PC-3 (cell line): Measurements from ENCODE around the gene MAMDC4. TPM values are rescaled to one million over a fixed set of nuclear protein-coding genes. Genes with fewer than 3 reads are reported as not detected.

ENCODE experiments used
- ATAC-seq: fragments of 200-7000 bp; cut with Tn5 transposase; 2 replicates; pipeline ENCODE4 v1.9.1; 2020; ENCODE audit warnings: mild to moderate bottlenecking, moderate library complexity
- BruUV-seq: library from RNA; stranded (reverse); fragments of 400-500 nt; replicated peaks from 2 replicates; lab custom pipeline; 2021; lab: Mats Ljungman, UMichigan
- CTCF ChIA-PET: fragments of 300-600 bp; sonication (Branson Sonifier 250); formaldehyde crosslinking; loops from one replicate; lab custom pipeline; 2022; ENCODE audit warnings: antibody characterized with exemption; lab: Charles Lee
- POLR2A ChIA-PET: fragments of 300-600 bp; sonication (Branson Sonifier 250); formaldehyde crosslinking; loops from one replicate; lab custom pipeline; 2022; ENCODE audit warnings: antibody characterized with exemption; ENCODE audit not compliant: unreplicated experiment; lab: Charles Lee
- DNase-seq: peaks from one replicate; pipeline ENCODE4 v3.0.0-alpha.2; 2015
- H2AFZ ChIP-seq: fragments of 300-600 bp; sonication (generic); 2 replicates; pipeline ENCODE4 v1.6.0; 2016; ENCODE audit warnings: antibody characterized with exemption, low read length
- H3F3A ChIP-seq: fragments of 300-600 bp; sonication (generic); one replicate; pipeline ENCODE4 v1.6.0; 2017; ENCODE audit warnings: antibody characterized with exemption, low read length, control low read depth, mild to moderate bottlenecking; ENCODE audit not compliant: unreplicated experiment
- H3K27ac ChIP-seq: fragments of 300-600 bp; sonication (generic); 2 replicates; pipeline ENCODE4 v1.5.1; 2016; ENCODE audit warnings: mild to moderate bottlenecking, low read length
- H3K27me3 ChIP-seq: fragments of 300-600 bp; sonication (generic); 2 replicates; pipeline ENCODE4 v1.6.1; 2016; ENCODE audit warnings: low read length, mixed read lengths
- H3K36me3 ChIP-seq: fragments of 300-600 bp; sonication (generic); 2 replicates; pipeline ENCODE4 v1.6.1; 2016; ENCODE audit warnings: low read depth, mixed run types, low read length, mixed read lengths
- H3K4me1 ChIP-seq: fragments of 300-600 bp; sonication (generic); 2 replicates; pipeline ENCODE4 v1.5.1; 2016; ENCODE audit warnings: low read length; ENCODE audit not compliant: insufficient read depth
- H3K4me2 ChIP-seq: fragments of 300-600 bp; sonication (generic); 2 replicates; pipeline ENCODE4 v1.6.0; 2016; ENCODE audit warnings: low read length
- H3K4me3 ChIP-seq: fragments of 300-600 bp; sonication (generic); 2 replicates; pipeline ENCODE4 v1.5.1; 2016; ENCODE audit warnings: mild to moderate bottlenecking, low read length, mixed read lengths
- H3K79me2 ChIP-seq: fragments of 300-600 bp; sonication (generic); 2 replicates; pipeline ENCODE4 v1.6.1; 2017; ENCODE audit warnings: low read length, mixed read lengths
- H3K9ac ChIP-seq: fragments of 300-600 bp; sonication (generic); 2 replicates; pipeline ENCODE4 v1.6.0; 2016; ENCODE audit warnings: mild to moderate bottlenecking, low read length
- H3K9me2 ChIP-seq: fragments of 300-600 bp; sonication (generic); replicated peaks from 2 replicates; pipeline ENCODE4 v1.6.1; 2016; ENCODE audit warnings: mixed run types, low read length, mixed read lengths
- H3K9me3 ChIP-seq: fragments of 300-600 bp; sonication (generic); 2 replicates; pipeline ENCODE4 v1.6.1; 2016; ENCODE audit warnings: low read length, mixed read lengths
- H4K20me1 ChIP-seq: fragments of 300-600 bp; sonication (generic); 2 replicates; pipeline ENCODE4 v1.6.1; 2016; ENCODE audit warnings: low read length, mixed read lengths
- EZH2 ChIP-seq: fragments of 300-600 bp; sonication (generic); IDR thresholded peaks from one replicate; pipeline ENCODE4 v1.6.1; 2017; ENCODE audit warnings: antibody characterized with exemption, mild to moderate bottlenecking, low read length; ENCODE audit not compliant: unreplicated experiment
- EZH2phosphoT487 ChIP-seq: fragments of 300-600 bp; sonication (generic); IDR thresholded peaks from 2 replicates; pipeline ENCODE4 v1.6.1; 2018; ENCODE audit warnings: mild to moderate bottlenecking, antibody characterized with exemption, low read length, borderline replicate concordance
- intact Hi-C: fragments of 100-400 bp; cut with micrococcal nuclease; formaldehyde crosslinking; loops from 2 replicates; pipeline ENCODE4 v1.9.0; 2023
- total RNA-seq: library from RNA; depleted of rRNA; stranded (reverse); fragments of >200 nt; gene quantifications from 2 replicates; pipeline ENCODE4 v1.2.3, GENCODE V29; 2014
- TF ChIP-seq, protein P1 (sequence below): fragments of 300-600 bp; sonication (generic); conservative IDR thresholded peaks from 2 replicates; pipeline ENCODE4 v1.5.1; 2017; ENCODE audit warnings: antibody characterized with exemption, low read depth, mild to moderate bottlenecking, low read length

MAMDC4 gene
- total RNA-seq, 1 experiment from 2014 or later, result 3.0 TPM

DNA sequence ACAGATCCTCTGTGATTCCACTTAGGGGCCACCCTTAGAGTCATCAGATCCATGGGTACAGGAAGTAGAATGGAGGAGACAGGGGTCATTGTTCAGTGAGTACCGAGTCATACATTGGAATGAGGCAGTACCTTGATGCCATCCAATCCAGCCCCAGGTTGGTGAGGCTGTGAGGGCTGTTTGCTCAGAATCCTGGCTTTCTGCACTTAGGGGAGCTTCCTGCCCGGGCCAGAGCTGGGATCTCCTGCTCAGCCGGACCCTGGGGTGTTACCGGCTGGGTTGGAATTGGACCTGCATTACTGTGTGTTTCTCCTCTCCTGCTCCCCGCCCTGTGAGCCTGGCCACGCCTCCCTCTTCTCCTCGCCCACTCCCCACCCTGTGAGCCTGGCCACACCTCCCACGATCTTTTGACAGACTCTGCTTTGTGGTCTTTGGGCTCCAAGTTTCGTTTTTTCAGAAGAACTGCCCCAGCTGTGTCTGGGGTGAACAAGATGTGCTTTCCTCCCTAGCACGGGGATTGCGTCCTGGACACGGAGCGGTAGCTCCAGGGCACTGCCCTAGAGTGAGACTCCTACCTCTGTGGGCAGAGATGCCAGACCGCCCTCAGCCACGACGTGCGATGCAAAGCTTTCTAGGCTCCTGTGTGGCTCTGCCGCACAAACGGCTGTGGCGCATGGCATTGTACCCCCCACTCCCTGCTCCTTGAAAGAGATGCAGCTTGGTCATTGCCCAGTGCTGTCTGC lies 49.5 kb downstream of the MAMDC4 start:
- ChIA-PET CTCF (interaction anchor here (0.6 to 1.2 kb wide), 4 partner anchors 59 to 812 kb away, joined by 3 to 6 read pairs (median 4); partner anchors contain the start of gene AJM1), POLR2A (interaction anchor here (0.6 to 1.3 kb wide), 3 partner anchors 16 to 145 kb away, joined by 3 to 4 read pairs (median 4); partner anchors contain the start of gene TRAF2)
- DNase-seq (peak; percentile 78), ATAC-seq (peak; percentile 73)
- H4K20me1 ChIP-seq, result no peaks in the 10 kb centered on the region
- H3K4me1 ChIP-seq, result peaks cover 31% of the 10 kb centered on the region
- TSS peak; percentile 56 for BruUV-seq
- H3F3A ChIP-seq, result peaks cover 4% of the 10 kb centered on the region
- intact Hi-C loops, result loop anchor here (2.0 to 5.0 kb wide), 2 partner anchors 15 to 126 kb away; partner anchors contain the start of genes ABCA2 and TRAF2
- H2AFZ ChIP-seq, result peak overlapping the region; percentile 50; the same call in 1 of the 2 replicates
- peak overlapping the region; percentile 99 for H3K27ac ChIP-seq
- H3K4me2 ChIP-seq, result peak overlapping the region; percentile 56
- H3K79me2 ChIP-seq, result peaks cover 6% of the 10 kb centered on the region; the same call in 1 of the 2 replicates
- H3K9me3 ChIP-seq, result no peaks in the 10 kb centered on the region
- H3K4me3 ChIP-seq, result peak overlapping the region; percentile 7; the same call in 1 of the 2 replicates
- H3K27me3 ChIP-seq, result no peaks in the 10 kb centered on the region
- peaks cover 5% of the 10 kb centered on the region; the same call in 1 of the 2 replicates for H3K36me3 ChIP-seq
- peak overlapping the region; percentile 88 for H3K9ac ChIP-seq
- TF ChIP-seq, protein P1, sequence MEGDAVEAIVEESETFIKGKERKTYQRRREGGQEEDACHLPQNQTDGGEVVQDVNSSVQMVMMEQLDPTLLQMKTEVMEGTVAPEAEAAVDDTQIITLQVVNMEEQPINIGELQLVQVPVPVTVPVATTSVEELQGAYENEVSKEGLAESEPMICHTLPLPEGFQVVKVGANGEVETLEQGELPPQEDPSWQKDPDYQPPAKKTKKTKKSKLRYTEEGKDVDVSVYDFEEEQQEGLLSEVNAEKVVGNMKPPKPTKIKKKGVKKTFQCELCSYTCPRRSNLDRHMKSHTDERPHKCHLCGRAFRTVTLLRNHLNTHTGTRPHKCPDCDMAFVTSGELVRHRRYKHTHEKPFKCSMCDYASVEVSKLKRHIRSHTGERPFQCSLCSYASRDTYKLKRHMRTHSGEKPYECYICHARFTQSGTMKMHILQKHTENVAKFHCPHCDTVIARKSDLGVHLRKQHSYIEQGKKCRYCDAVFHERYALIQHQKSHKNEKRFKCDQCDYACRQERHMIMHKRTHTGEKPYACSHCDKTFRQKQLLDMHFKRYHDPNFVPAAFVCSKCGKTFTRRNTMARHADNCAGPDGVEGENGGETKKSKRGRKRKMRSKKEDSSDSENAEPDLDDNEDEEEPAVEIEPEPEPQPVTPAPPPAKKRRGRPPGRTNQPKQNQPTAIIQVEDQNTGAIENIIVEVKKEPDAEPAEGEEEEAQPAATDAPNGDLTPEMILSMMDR, result no peak
- TF ChIP-seq EZH2phosphoT487 (no peak), EZH2 (no peak)
- no peaks in the 10 kb centered on the region for H3K9me2 ChIP-seq

DNA sequence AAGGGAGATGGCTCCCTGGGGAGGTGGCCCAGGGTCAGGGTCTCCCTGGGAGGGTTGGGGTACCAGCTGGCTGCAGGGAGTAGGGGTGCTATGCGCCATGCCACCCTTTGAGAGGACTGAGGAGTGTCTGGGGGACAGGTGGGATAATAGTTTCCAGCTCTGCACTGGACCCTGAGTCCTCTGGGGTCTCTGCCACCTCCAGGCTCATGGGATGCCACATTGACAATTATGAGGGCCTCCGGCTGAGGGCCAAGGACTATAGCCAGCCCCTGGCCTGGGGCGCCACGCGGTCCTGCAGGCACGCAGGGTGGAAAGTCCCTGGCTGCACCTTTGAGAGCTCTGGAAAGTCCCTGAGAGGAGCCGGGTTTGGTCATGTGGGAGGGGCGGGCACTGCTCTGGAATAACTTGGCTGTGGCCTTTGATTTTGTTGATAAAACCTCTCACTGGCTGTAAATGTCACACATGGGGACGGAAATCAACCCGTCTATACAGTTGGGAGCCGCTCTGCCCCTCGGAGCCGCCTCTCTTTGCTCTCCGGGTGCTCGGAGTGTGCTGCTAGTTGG lies 50.2 kb downstream of the MAMDC4 start:
- ChIA-PET CTCF (interaction anchor here (0.6 to 1.2 kb wide), 2 partner anchors 60 to 812 kb away, joined by 3 to 6 read pairs; partner anchors contain the start of gene AJM1), POLR2A (interaction anchor here (1.3 kb wide), 1 partner anchor 16 kb away, joined by 4 read pairs; the partner anchor contains the start of gene TRAF2)
- DNase-seq (peak; percentile 67), ATAC-seq (peak; percentile 65)
- intact Hi-C loops, result loop anchor here (5.0 kb wide), 1 partner anchor 125 kb away; the partner anchor contains the start of gene ABCA2
- H2AFZ ChIP-seq, result no peak overlapping the region
- peaks cover 4% of the 10 kb centered on the region for H3F3A ChIP-seq
- no TSS peak for BruUV-seq
- H3K9me3 ChIP-seq, result no peaks in the 10 kb centered on the region
- H3K27ac ChIP-seq, result peak overlapping the region; percentile 99
- 0 out of 2 replicates have a peak, but pooled peaks cover 6% of the 10 kb centered on the region for H3K79me2 ChIP-seq
- no peaks in the 10 kb centered on the region for H3K9me2 ChIP-seq
- H3K9ac ChIP-seq, result peak overlapping the region; percentile 88
- H3K4me1 ChIP-seq, result peaks cover 31% of the 10 kb centered on the region
- peaks cover 5% of the 10 kb centered on the region; the same call in 1 of the 2 replicates for H3K36me3 ChIP-seq
- TF ChIP-seq, protein P1, result no peak
- TF ChIP-seq EZH2 (no peak), EZH2phosphoT487 (no peak)
- no peaks in the 10 kb centered on the region for H4K20me1 ChIP-seq
- no peaks in the 10 kb centered on the region for H3K27me3 ChIP-seq
- peak overlapping the region; percentile 7; the same call in 1 of the 2 replicates for H3K4me3 ChIP-seq
- H3K4me2 ChIP-seq, result peak overlapping the region; percentile 56
